ENCODE data around the gene MAPRE3. TPM values are rescaled to one million over a fixed set of nuclear protein-coding genes. Genes with fewer than 3 reads are reported as not detected.
A peak's percentile ranks its signal among the peaks of the same experiment; 100 is the strongest.

The MAPRE3 gene
- total and polyA plus RNA-seq, 9 of the 15 experiments (the other 6 are each of a cell fraction or from before 2014, with no cell fraction given), result 0.70 to 43.2 (median 12.6) TPM

- TF ChIP-seq KLF6 (CRISPR knock-in tag; IDR thresholded peaks at IDR 0.05; ENCODE audit: borderline replicate concordance) (no peak), ATF6 (CRISPR knock-in tag; IDR thresholded peaks at IDR 0.05) (peak; percentile 61; the same call in 1 of the 2 replicates), ZNF57 (CRISPR knock-in tag; IDR thresholded peaks at IDR 0.05) (no peak), CREB1 (IDR thresholded peaks at IDR 0.05) (peak; percentile 74), CREB1 (CRISPR knock-in tag; IDR thresholded peaks at IDR 0.05) (peak; percentile 46; the same call in 1 of the 2 replicates), FOXA1 (IDR thresholded peaks at IDR 0.05; ENCODE audit: borderline replicate concordance) (no peak), E2F6 (IDR thresholded peaks at IDR 0.05; ENCODE audit: borderline replicate concordance in 1 of 2, extremely low read depth in 1 of 2, insufficient read depth in 1 of 2, insufficient read length in 1 of 2, low read depth in 1 of 2, low read length in 1 of 2, poor library complexity in 1 of 2, severe bottlenecking in 1 of 2) (peak; percentile 9 to 28), GTF3C2 (IDR thresholded peaks at IDR 0.05; ENCODE audit: borderline replicate concordance, extremely low read depth, insufficient read length) (peak; percentile 70), MLLT1 (IDR thresholded peaks at IDR 0.05) (no peak), RAD21 (CRISPR knock-in tag; conservative IDR thresholded peaks at IDR 0.05 in 1 of 2, IDR thresholded peaks at IDR 0.05 in 1 of 2) (0 out of 4 replicates have a peak, but pooled peaks of 1 of the 2 experiments have one; percentile 2), TARDBP (IDR thresholded peaks at IDR 0.05) (0 out of 2 replicates have a peak, but pooled peaks have one; percentile 20), RBM22 (IDR thresholded peaks at IDR 0.05; ENCODE audit: low read depth, low read length, poor library complexity, severe bottlenecking) (peak; percentile 82), JUN (IDR thresholded peaks at IDR 0.05; ENCODE audit: borderline replicate concordance, low read depth, low read length) (0 out of 2 replicates have a peak, but pooled peaks have one; percentile 10), JUN (CRISPR knock-in tag; IDR thresholded peaks at IDR 0.05; ENCODE audit: borderline replicate concordance) (no peak), GTF2E2 (tag; IDR thresholded peaks at IDR 0.05) (peak; percentile 85; the same call in 1 of the 2 replicates), ZNF41 (CRISPR knock-in tag; conservative IDR thresholded peaks at IDR 0.05) (no peak), PCBP1 (IDR thresholded peaks at IDR 0.05; ENCODE audit: low read depth, low read length, poor library complexity, severe bottlenecking) (peak; percentile 53)
Measured at GRCh38 chr2:27032495-27033252, 62.2 kb downstream of the MAPRE3 start, which contains the start of gene TMEM214 (continued).

Measured in K562 (cell line).